Measurements from ENCODE around the gene CCDC102A.

GRCh38 chr16:57575468-57576277 lies 39.3 kb upstream of the CCDC102A start:
- TF ChIP-seq FOSL2 (CRISPR knock-in tag; IDR thresholded peaks at IDR 0.05): no peak
- no peak for TF ChIP-seq PHF8 (CRISPR knock-in tag; IDR thresholded peaks at IDR 0.05)
- no peak for TF ChIP-seq POLR2A (IDR thresholded peaks at IDR 0.05; ENCODE audit: insufficient read depth in 1 of 2, low read depth in 2 of 2, low read length in 2 of 2)
- TF ChIP-seq STAT6 (CRISPR knock-in tag; IDR thresholded peaks at IDR 0.05; ENCODE audit: borderline replicate concordance): no peak
- TF ChIP-seq KLF16 (CRISPR knock-in tag; IDR thresholded peaks at IDR 0.05): no peak
- no peak for TF ChIP-seq ZKSCAN5 (CRISPR knock-in tag; IDR thresholded peaks at IDR 0.05)
- TF ChIP-seq MXD1 (CRISPR knock-in tag; IDR thresholded peaks at IDR 0.05): no peak
- TF ChIP-seq ZNF205 (CRISPR knock-in tag; IDR thresholded peaks at IDR 0.05): no peak
- no peak for TF ChIP-seq FOXM1 (CRISPR knock-in tag; IDR thresholded peaks at IDR 0.05)

All from HepG2 (cell line).